Breast epithelium (tissue), 4 donors: ENCODE measurements around the gene NT5DC4. TPM values are rescaled to one million over a fixed set of nuclear protein-coding genes. Genes with fewer than 3 reads are reported as not detected.

Experiments
- DNase-seq, 2 donors: peaks; one replicate each; pipeline ENCODE4 v3.0.0-alpha.2; 2019; ENCODE audit warnings: low spot score in 2 of 2
- H3K27ac ChIP-seq, 2 donors: fragments of 200-600 bp; sonication (generic) in 1 of 2; one replicate each; pipeline ENCODE4 v1.5.1; 2016 to 2019; ENCODE audit warnings: mild to moderate bottlenecking in 1 of 2
- H3K27me3 ChIP-seq, 2 donors: fragments of 200-600 bp; sonication (generic) in 1 of 2; one replicate each; pipeline versions ENCODE4 v1.5.1 to v1.6.0; 2017 to 2019; ENCODE audit warnings: control low read depth in 1 of 2, mild to moderate bottlenecking in 1 of 2
- H3K36me3 ChIP-seq: fragments of 200-600 bp; one replicate; pipeline ENCODE4 v1.5.1; 2019
- H3K4me1 ChIP-seq, 2 donors: fragments of 200-600 bp; sonication (generic); one replicate each; pipeline ENCODE4 v1.5.1; 2016 to 2019; ENCODE audit warnings: control low read depth in 1 of 2
- H3K4me3 ChIP-seq, 3 donors: fragments of 200-600 bp; sonication (generic); 1 replicate in 2 of 3; 2 replicates in 1 of 3; pipeline ENCODE4 v1.5.1; 2016 to 2019; ENCODE audit warnings: mild to moderate bottlenecking in 3 of 3, moderate library complexity in 2 of 3
- H3K9me3 ChIP-seq, 2 donors: fragments of 200-600 bp; sonication (generic) in 1 of 2; one replicate each; pipeline ENCODE4 v1.5.1; 2016 to 2019; ENCODE audit warnings: control low read depth in 1 of 2
- POLR2A ChIP-seq: fragments of 450-650 bp; IDR thresholded peaks from one replicate; pipeline ENCODE4 v1.6.1; 2016; ENCODE audit warnings: antibody characterized with exemption, mild to moderate bottlenecking, moderate library complexity
- POLR2AphosphoS5 ChIP-seq, 3 donors: sonication (generic); formaldehyde crosslinking; IDR thresholded peaks; one replicate each; pipeline ENCODE4 v1.6.1; 2017; ENCODE audit warnings: antibody characterized with exemption in 3 of 3
- intact Hi-C: fragments of 100-400 bp; cut with DNase I; formaldehyde crosslinking; loops from one replicate; pipeline ENCODE4 v1.15.1; 2023; ENCODE audit warnings: low total_unique reads
- total RNA-seq, 3 donors: library from RNA; depleted of rRNA; stranded (reverse); fragments of >200 nt; gene quantifications; one replicate each; pipeline ENCODE4 v1.1.0, GENCODE V29; 2016
- TF ChIP-seq, protein P1 (sequence below), 3 donors: fragments of 450-650 bp; IDR thresholded peaks; one replicate each; pipeline ENCODE4 v1.5.1; 2016 to 2017; ENCODE audit warnings: antibody characterized with exemption in 3 of 3, mild to moderate bottlenecking in 3 of 3, moderate library complexity in 3 of 3

NT5DC4 gene
- total RNA-seq, 3 donors from 2014 or later: not detected

- no peaks in the 10 kb centered on the region for H3K27me3 ChIP-seq
- H3K36me3 ChIP-seq: no peaks in the 10 kb centered on the region
- TF ChIP-seq, protein P1, sequence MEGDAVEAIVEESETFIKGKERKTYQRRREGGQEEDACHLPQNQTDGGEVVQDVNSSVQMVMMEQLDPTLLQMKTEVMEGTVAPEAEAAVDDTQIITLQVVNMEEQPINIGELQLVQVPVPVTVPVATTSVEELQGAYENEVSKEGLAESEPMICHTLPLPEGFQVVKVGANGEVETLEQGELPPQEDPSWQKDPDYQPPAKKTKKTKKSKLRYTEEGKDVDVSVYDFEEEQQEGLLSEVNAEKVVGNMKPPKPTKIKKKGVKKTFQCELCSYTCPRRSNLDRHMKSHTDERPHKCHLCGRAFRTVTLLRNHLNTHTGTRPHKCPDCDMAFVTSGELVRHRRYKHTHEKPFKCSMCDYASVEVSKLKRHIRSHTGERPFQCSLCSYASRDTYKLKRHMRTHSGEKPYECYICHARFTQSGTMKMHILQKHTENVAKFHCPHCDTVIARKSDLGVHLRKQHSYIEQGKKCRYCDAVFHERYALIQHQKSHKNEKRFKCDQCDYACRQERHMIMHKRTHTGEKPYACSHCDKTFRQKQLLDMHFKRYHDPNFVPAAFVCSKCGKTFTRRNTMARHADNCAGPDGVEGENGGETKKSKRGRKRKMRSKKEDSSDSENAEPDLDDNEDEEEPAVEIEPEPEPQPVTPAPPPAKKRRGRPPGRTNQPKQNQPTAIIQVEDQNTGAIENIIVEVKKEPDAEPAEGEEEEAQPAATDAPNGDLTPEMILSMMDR (IDR thresholded peaks at IDR 0.05): no peak
- TF ChIP-seq POLR2AphosphoS5 (IDR thresholded peaks at IDR 0.05): no peak
- TF ChIP-seq POLR2A: no peak
- no peaks in the 10 kb centered on the region for H3K4me1 ChIP-seq
- no peak for DNase-seq
- no peak overlapping the region for H3K27ac ChIP-seq
- H3K4me3 ChIP-seq: no peak overlapping the region
- no peaks in the 10 kb centered on the region for H3K9me3 ChIP-seq
- intact Hi-C loops: no loop called here
Measured at GRCh38 chr2:112782234-112782799, 61.5 kb downstream of the NT5DC4 start.

DNA sequence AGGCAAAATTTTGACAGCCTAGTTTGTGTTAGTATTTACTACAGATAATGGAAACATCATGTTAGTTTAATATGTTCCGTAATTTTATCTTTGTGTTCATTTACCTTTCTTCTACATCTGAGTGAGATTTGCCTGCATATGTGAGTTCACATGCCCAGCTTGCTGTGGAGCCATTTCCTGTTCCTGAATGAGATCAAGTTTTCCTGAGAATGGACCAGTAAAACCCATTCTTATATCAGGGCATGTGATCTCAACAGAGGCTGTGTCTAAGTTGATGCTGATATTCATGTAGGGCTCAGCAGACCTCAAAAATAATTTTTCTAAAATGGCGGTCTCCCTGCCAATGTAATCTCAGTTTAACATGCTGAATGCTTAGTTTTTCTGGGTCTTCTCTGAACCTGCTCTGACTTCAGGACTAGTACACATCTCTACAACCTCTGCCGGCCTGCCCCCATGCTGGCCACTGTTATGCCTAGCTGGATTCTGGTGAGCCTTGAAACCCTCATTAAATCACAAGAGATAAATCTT lies 62.4 kb downstream of the NT5DC4 start:
- Histone ChIP-seq H3K4me3 (no peak overlapping the region), H3K9me3 (no peaks in the 10 kb centered on the region), H3K36me3 (no peaks in the 10 kb centered on the region), H3K27me3 (no peaks in the 10 kb centered on the region), H3K27ac (no peak overlapping the region), H3K4me1 (no peaks in the 10 kb centered on the region)
- TF ChIP-seq, protein P1 (IDR thresholded peaks at IDR 0.05): no peak
- intact Hi-C loops: no loop called here
- DNase-seq: no peak

GRCh38 chr2:112784199-112785189 lies 63.7 kb downstream of the NT5DC4 start, which contains the start of gene IL1A:
TSS of gene IL1A (minus strand) at chr2:112784493. CDS start at chr2:112783770, 723 bp downstream.
- Histone ChIP-seq H3K4me3 (peak within 1 kb of the TSS in 1 of 3 donors; percentile 12), H3K4me1 (no peaks in the 10 kb centered on the region), H3K36me3 (no peaks in the 10 kb centered on the region), H3K27ac (no peak within 1 kb of the TSS), H3K9me3 (no peaks in the 10 kb centered on the region), H3K27me3 (no peaks in the 10 kb centered on the region)
- no peak for TF ChIP-seq POLR2AphosphoS5 (IDR thresholded peaks at IDR 0.05)
- TF ChIP-seq POLR2A: no peak
- TF ChIP-seq, protein P1 (IDR thresholded peaks at IDR 0.05): no peak
- intact Hi-C loops: no loop called here
- DNase-seq: no peak

DNA sequence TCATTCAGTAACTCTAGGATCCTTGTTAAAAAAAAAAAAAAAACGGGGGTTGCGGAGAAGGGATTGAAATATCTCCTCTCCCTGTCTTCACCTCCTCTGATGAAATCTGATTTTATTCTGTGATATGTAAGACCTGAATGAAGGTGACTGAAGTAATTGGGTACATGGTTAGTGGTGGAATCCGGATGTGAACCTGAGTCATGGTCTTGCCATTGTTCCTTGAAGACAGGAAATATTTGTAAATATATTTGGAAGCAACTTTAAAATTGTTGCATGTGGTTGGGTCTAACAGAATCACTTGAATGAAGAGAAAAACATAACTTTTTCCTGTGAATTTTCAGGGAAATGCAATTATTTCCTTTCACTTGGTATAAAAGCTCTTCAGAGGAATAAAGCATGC lies 66.5 kb downstream of the NT5DC4 start:
- no peak overlapping the region for H3K4me3 ChIP-seq
- no peaks in the 10 kb centered on the region for H3K9me3 ChIP-seq
- no peaks in the 10 kb centered on the region for H3K36me3 ChIP-seq
- TF ChIP-seq POLR2AphosphoS5 (IDR thresholded peaks at IDR 0.05) (no peak), POLR2A (no peak)
- TF ChIP-seq, protein P1 (IDR thresholded peaks at IDR 0.05): no peak
- H3K4me1 ChIP-seq: no peaks in the 10 kb centered on the region
- intact Hi-C loops: no loop called here
- H3K27ac ChIP-seq: no peak overlapping the region
- no peaks in the 10 kb centered on the region for H3K27me3 ChIP-seq
- DNase-seq: no peak
